ENCODE results near the gene ARHGAP33. TPM values are rescaled to one million over a fixed set of nuclear protein-coding genes. Genes with fewer than 3 reads are reported as not detected.
"Not testable (repeated sequence)": the region's sequence is repeated elsewhere in the genome, so short reads cannot be mapped to it uniquely, and the experiment has no call there.

The ARHGAP33 gene
- total RNA-seq, 1 donor = 7.4 TPM

- no peak overlapping the region for H3K4me3 ChIP-seq (ENCODE audit: low read depth, low read length)
- no peak for TF ChIP-seq CTCF (IDR thresholded peaks at IDR 0.05; ENCODE audit: insufficient read depth, low read length)
- no peak for DNase-seq (ENCODE audit: low read depth)
Observed at GRCh38 chr19:35822579-35822978, 47.2 kb downstream of the ARHGAP33 start.

- no peak for TF ChIP-seq CTCF (IDR thresholded peaks at IDR 0.05; ENCODE audit: insufficient read depth, low read length)
- DNase-seq (ENCODE audit: low read depth) = no peak
Observed at GRCh38 chr19:35824150-35824549, 48.8 kb downstream of the ARHGAP33 start.

GRCh38 chr19:35828692-35829301, 53.4 kb downstream of the ARHGAP33 start:
- no peak overlapping the region for H3K4me3 ChIP-seq (ENCODE audit: low read depth, low read length)
- peak; percentile 78 for DNase-seq (ENCODE audit: low read depth)
- TF ChIP-seq CTCF (IDR thresholded peaks at IDR 0.05; ENCODE audit: insufficient read depth, low read length) = no peak

More at GRCh38 chr19:35824150-35824549, 48.8 kb downstream of the ARHGAP33 start:
- no peak overlapping the region for H3K4me3 ChIP-seq (ENCODE audit: low read depth, low read length)

- DNase-seq (ENCODE audit: low read depth) = no peak
- H3K4me3 ChIP-seq (ENCODE audit: low read depth, low read length) = no peak overlapping the region
- no peak for TF ChIP-seq CTCF (IDR thresholded peaks at IDR 0.05; ENCODE audit: insufficient read depth, low read length)
Observed at GRCh38 chr19:35830986-35831385, 55.6 kb downstream of the ARHGAP33 start.

- no peak for DNase-seq (ENCODE audit: low read depth)
- H3K4me3 ChIP-seq (ENCODE audit: low read depth, low read length) = no peak overlapping the region
- no peak for TF ChIP-seq CTCF (IDR thresholded peaks at IDR 0.05; ENCODE audit: insufficient read depth, low read length)
Observed at GRCh38 chr19:35832054-35832453, 56.7 kb downstream of the ARHGAP33 start.

GRCh38 chr19:35833972-35834371, 58.6 kb downstream of the ARHGAP33 start:
- H3K4me3 ChIP-seq (ENCODE audit: low read depth, low read length) = no peak overlapping the region
- no peak for DNase-seq (ENCODE audit: low read depth)

GRCh38 chr19:35836096-35836495, 60.7 kb downstream of the ARHGAP33 start:
- not testable (repeated sequence) for DNase-seq (ENCODE audit: low read depth); H3K4me3 ChIP-seq (ENCODE audit: low read depth, low read length)

More at GRCh38 chr19:35833972-35834371, 58.6 kb downstream of the ARHGAP33 start:
- no peak for TF ChIP-seq CTCF (IDR thresholded peaks at IDR 0.05; ENCODE audit: insufficient read depth, low read length)

Other genes starting within 250 kb of the ARHGAP33 start
- 4.1 and 13.2 TPM in 2 replicates for gene SBSN, start 247.3 kb upstream of the ARHGAP33 start, total RNA-seq (ENCODE audit: low replicate concordance)
- not detected in 2 replicates for gene GAPDHS, start 242.1 kb upstream of the ARHGAP33 start, total RNA-seq (ENCODE audit: low replicate concordance)
- gene TMEM147, start 229.9 kb upstream of the ARHGAP33 start, total RNA-seq (ENCODE audit: low replicate concordance) = 25.0 and 63.7 TPM in 2 replicates
- gene ATP4A, start 211.9 kb upstream of the ARHGAP33 start, total RNA-seq (ENCODE audit: low replicate concordance) = not detected in 2 replicates
- not detected in 2 replicates for gene PMIS2, start 189.4 kb upstream of the ARHGAP33 start, total RNA-seq (ENCODE audit: low replicate concordance)
- 5.7 and 9.9 TPM in 2 replicates for gene HAUS5, start 162.8 kb upstream of the ARHGAP33 start, total RNA-seq (ENCODE audit: low replicate concordance)
- gene RBM42, start 146.5 kb upstream of the ARHGAP33 start, total RNA-seq (ENCODE audit: low replicate concordance) = 43.0 and 65.2 TPM in 2 replicates
- gene ETV2, start 133.8 kb upstream of the ARHGAP33 start, total RNA-seq (ENCODE audit: low replicate concordance) = 0.81 and 1.6 TPM in 2 replicates
- gene COX6B1, start 127.2 kb upstream of the ARHGAP33 start, total RNA-seq (ENCODE audit: low replicate concordance) = 104 and 327 TPM in 2 replicates
- gene UPK1A, start 109.0 kb upstream of the ARHGAP33 start, total RNA-seq (ENCODE audit: low replicate concordance) = not detected in 2 replicates
- gene ZBTB32, start 71.0 kb upstream of the ARHGAP33 start, total RNA-seq (ENCODE audit: low replicate concordance) = not detected in 2 replicates
- gene KMT2B, start 57.6 kb upstream of the ARHGAP33 start, total RNA-seq (ENCODE audit: low replicate concordance) = 6.8 and 14.9 TPM in 2 replicates
- 1.3 and 1.9 TPM in 2 replicates for gene IGFLR1, start 33.1 kb upstream of the ARHGAP33 start, total RNA-seq (ENCODE audit: low replicate concordance)
- gene U2AF1L4, start 30.1 kb upstream of the ARHGAP33 start, total RNA-seq (ENCODE audit: low replicate concordance) = 5.8 and 7.1 TPM in 2 replicates
- gene PSENEN, start 29.9 kb upstream of the ARHGAP33 start, total RNA-seq (ENCODE audit: low replicate concordance) = 14.7 and 19.5 TPM in 2 replicates
- gene LIN37, start 27.0 kb upstream of the ARHGAP33 start, total RNA-seq (ENCODE audit: low replicate concordance) = 5.4 and 15.3 TPM in 2 replicates
- gene HSPB6, start 18.5 kb upstream of the ARHGAP33 start, total RNA-seq (ENCODE audit: low replicate concordance) = 297 and 713 TPM in 2 replicates
- 4.5 and 10.8 TPM in 2 replicates for gene PROSER3, start 17.4 kb upstream of the ARHGAP33 start, total RNA-seq (ENCODE audit: low replicate concordance)
- gene PRODH2, start 37.3 kb downstream of the ARHGAP33 start, total RNA-seq (ENCODE audit: low replicate concordance) = not detected in 2 replicates
- gene NPHS1, start 76.9 kb downstream of the ARHGAP33 start, total RNA-seq (ENCODE audit: low replicate concordance) = not detected in 2 replicates
- gene KIRREL2, start 81.3 kb downstream of the ARHGAP33 start, total RNA-seq (ENCODE audit: low replicate concordance) = 0.25 TPM in 1 of 2 replicates, not detected in the other
- gene APLP1, start 93.0 kb downstream of the ARHGAP33 start, total RNA-seq (ENCODE audit: low replicate concordance) = 4.1 and 8.6 TPM in 2 replicates
- 2.5 and 3.7 TPM in 2 replicates for gene NFKBID, start 125.0 kb downstream of the ARHGAP33 start, total RNA-seq (ENCODE audit: low replicate concordance)
- 0.81 and 2.7 TPM in 2 replicates for gene HCST, start 127.0 kb downstream of the ARHGAP33 start, total RNA-seq (ENCODE audit: low replicate concordance)
- gene TYROBP, start 132.7 kb downstream of the ARHGAP33 start, total RNA-seq (ENCODE audit: low replicate concordance) = not detected in 2 replicates
- 5.9 and 9.3 TPM in 2 replicates for gene LRFN3, start 160.8 kb downstream of the ARHGAP33 start, total RNA-seq (ENCODE audit: low replicate concordance)
- 12.7 and 38.7 TPM in 2 replicates for gene SDHAF1, start 219.6 kb downstream of the ARHGAP33 start, total RNA-seq (ENCODE audit: low replicate concordance)
- not detected in 2 replicates for gene SYNE4, start 233.2 kb downstream of the ARHGAP33 start, total RNA-seq (ENCODE audit: low replicate concordance)
- gene ALKBH6, start 238.6 kb downstream of the ARHGAP33 start, total RNA-seq (ENCODE audit: low replicate concordance) = 14.2 and 15.5 TPM in 2 replicates

Data from fibroblast of the aortic adventitia (primary cell).